M059J (cell line): ENCODE results near the gene CHCHD3. TPM values are rescaled to one million over a fixed set of nuclear protein-coding genes. Genes with fewer than 3 reads are reported as not detected.

Experiments
- DNase-seq: peaks from one replicate; pipeline ENCODE4 v3.0.0-alpha.2; 2012; ENCODE audit warnings: low read depth
- total RNA-seq: library from RNA; depleted of rRNA; stranded (reverse); fragments of >200 nt; shearing (Covaris generic); gene quantifications from 2 replicates; pipeline ENCODE4 v1.2.3, GENCODE V29; 2014; rRNA removed

The CHCHD3 gene
- 108 and 123 TPM in 2 replicates for total RNA-seq

DNA sequence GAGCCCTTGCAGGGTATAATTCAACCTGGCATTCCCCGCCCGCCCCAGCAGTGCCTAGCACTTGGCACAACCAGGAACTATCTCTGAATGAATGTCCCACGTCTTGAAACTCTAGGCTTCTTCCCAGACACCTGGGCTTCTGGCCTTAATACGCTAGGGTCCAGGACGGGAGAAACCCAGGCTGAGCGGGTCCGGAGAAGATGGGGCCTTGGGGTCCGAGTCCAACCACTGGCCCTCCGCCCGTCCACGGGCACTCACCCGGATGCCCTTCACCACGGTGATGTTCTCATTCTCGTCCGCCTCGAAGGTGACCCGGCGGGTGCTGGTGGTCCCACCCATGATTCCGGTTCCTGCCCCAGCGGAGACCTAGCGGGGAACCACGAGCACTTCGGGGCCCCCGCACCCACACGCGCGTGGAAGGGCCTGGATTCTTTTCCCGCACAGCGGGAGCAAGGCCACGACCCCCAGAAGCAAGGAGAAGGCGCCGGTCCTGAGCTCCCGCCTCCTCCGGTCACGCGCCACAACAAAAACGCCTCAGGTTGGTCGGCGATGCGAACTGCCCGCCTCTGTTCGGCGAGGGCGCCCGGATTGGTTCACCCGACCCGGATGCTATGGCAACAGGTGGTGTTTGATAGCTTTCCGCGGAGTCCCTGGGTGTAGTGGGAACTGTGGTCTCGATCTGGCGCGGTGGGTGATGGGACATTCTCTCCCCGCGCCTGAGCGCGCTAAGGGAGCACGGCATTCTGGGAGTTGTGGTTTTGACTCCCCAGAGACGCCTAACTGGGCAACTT lies at the start of gene CHCHD3:
TSS of gene CHCHD3 (minus strand) at position 492 of the 791 bp plus-strand sequence. CDS start at position 339, 153 bp downstream.
- peak; percentile 99 for DNase-seq

DNA sequence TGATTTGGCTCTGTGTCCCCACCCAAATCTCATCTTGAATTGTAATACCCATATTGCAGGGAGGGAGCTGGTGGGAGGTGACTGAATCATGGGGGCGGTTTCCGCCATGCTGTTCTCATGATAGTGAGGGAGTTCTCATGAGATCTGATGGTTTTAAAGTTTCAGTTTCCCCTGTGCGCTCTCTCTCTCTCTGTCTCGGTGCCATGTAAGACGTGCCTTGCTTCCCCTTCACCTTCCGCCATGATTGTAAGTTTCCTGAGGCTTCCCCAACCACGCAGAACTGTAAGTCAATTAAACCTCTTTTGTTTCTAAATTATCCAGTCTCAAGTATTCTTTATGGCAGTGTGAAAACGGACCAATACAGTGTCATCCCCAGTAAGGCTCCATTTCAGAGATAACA lies 48.3 kb upstream of the CHCHD3 start:
- DNase-seq, result no peak

GRCh38 chr7:133126422-133126821 lies 44.5 kb upstream of the CHCHD3 start:
- DNase-seq, result no peak

- DNase-seq, result no peak
Observed at GRCh38 chr7:133124974-133125373, 43.1 kb upstream of the CHCHD3 start.

GRCh38 chr7:133121175-133121844 lies 39.4 kb upstream of the CHCHD3 start:
- DNase-seq, result no peak

- no peak for DNase-seq
Observed at GRCh38 chr7:133119067-133119466, 37.2 kb upstream of the CHCHD3 start.

DNA sequence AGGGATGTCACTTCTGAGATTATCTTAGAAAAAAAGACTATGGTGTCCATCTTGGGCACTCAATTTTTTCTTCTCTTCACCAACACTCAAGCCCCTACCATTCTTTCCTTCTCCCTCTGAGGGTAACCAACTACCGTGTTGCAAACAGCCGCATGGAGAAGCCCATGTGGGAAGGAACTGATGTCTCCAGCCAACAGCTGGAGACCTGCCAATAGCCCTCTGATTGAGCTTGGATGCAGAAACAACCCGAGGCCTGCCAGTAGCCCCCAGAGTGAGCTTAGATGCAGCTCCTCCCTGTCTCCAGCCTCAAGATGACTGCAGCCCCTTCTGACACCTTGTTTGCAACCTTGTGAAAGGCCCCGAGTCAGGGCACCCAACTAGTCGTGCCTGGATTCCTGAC lies 36.4 kb upstream of the CHCHD3 start:
- DNase-seq, result no peak

DNA sequence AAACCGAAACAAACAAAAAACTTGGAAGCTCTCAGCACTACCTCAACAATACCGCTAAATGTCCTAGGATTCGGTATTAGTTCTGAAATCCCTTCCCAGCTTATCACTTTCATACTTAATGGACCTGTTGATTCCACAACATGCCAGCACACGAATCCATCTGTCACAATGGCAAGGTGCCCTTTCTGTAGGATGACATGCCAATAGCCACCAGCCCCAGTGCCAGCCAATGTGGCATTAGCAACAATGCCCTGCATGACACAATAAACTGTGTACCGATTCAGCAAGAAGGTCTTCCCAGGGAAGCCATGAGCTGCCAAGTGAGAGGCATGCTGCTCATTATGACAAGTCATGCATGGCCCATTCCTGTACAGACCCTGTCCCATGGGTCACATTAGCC lies 35.6 kb upstream of the CHCHD3 start:
- DNase-seq, result no peak

GRCh38 chr7:133115596-133115995 lies 33.7 kb upstream of the CHCHD3 start:
- no peak for DNase-seq

- DNase-seq, result no peak
Observed at GRCh38 chr7:133114519-133114918, 32.6 kb upstream of the CHCHD3 start.

GRCh38 chr7:133112976-133113375 lies 31.1 kb upstream of the CHCHD3 start:
- no peak for DNase-seq

DNA sequence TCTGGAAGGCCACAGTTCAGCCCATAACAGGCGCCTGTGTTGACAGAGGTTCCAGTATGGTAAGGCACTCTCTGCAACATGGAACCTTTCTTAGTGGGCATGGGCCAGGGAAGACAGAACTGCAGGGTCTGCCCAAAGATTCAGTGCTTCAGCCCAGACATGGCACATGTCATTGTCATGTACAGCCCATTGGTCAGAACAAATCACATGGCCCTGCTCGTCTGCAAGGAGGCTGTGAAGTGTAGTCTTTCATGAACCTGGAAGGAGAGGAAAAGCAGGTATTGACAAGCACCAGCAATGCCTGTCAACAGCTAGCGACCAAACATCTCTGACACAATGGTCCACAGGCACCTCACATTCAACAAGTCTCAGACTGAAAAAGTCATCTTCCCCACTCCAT lies 30.4 kb upstream of the CHCHD3 start:
- no peak for DNase-seq

DNA sequence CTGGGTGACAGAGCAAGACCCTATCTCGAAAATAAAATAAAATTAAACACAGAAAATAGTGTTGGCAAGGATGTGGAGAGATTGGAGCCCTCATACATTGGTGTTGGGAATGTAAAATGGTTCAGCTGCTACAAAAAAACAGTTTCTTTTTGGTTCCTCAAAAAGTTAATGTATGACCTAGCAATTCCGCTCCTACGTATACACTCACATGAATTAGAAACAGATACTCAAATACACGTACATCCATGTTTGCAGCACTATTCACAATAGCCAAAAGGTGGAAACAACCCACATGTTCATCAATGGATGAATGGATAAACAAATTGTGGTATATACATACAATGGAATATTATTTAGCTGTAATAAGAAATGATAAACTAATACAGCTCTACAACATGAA lies 28.4 kb upstream of the CHCHD3 start:
- DNase-seq, result no peak

DNA sequence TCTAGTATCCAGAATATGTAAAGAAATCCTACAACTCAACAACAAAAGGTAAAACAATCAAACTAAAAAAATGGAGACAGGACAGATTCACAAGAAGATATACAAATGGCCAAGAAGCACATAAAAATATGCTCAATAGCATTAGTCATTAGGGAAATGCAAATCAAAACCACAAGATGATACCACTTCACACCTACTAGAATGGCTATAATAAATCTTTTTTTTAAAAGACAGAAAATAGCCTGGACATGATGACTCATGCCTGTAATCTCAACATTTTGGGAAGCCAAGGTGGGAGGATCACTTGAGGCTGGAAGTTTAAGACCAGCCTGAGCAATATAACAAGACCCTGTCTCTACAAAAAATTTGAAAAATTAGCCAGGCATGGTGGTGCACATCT lies 27.9 kb upstream of the CHCHD3 start:
- DNase-seq, result peak; percentile 66

GRCh38 chr7:133108023-133108422 lies 26.1 kb upstream of the CHCHD3 start:
- no peak for DNase-seq

DNA sequence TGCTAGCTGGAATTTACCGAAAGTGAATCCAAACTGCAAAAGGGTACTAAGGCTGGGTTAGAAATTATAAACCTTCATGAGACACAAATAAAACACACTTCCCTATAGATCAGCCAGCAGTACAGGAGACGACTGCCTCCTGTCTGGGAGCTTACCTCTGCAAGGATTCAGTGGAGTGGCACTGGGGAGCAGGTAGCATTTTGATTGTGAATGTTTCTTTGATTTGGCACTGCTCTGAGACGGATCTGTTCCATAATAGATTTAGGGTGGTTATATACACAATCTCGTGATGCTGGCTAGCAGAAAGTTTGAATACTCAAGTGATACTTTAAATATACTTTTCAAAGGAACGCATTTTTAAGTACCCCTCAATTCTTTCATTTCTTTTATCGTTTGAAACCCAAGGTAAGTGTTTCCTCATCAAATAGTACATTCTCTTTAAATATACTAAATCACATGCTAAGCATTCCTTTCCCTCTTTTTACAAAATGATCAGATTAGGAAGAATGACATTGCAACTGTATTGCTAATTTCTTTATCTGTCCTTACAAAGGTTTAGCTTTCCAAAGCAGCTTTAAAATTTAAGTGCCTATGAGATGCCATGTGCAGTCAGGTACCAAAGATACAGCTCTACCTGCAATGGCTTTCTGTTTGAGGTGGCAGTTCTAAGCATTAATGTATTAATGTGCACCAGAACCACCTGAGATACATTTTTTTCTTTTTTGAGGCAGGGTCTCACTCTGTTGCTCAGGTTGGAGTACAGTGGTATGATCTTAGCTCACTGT lies 20.6 kb upstream of the CHCHD3 start:
- DNase-seq, result no peak

GRCh38 chr7:133099633-133100286 lies 17.9 kb upstream of the CHCHD3 start:
- no peak for DNase-seq

- peak; percentile 50 for DNase-seq
Observed at GRCh38 chr7:133095119-133095671, 13.3 kb upstream of the CHCHD3 start.

DNA sequence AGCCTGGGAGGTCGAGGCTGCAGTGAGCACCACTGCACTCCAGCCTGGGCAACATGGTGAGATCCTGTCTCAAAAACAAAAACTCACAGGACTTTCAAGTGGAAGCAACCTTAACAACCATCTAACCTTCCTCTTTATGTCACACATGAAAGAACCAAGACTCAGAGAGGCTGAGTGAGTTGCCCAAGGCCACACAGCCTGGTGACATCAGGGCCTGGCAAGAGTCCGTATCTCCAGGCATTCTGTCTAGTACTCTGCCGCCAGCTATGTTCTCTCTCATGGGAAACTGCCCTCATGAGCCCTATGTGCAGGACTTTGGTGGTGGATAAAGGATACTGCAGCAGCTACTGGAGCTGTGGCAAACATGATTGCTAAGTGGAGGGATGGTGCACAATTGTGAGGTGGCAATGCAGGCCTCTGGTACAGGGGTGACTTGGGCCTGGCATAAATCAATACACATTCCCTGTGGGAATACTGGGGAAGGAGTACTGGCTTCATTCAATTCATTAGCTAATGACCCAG lies 10.1 kb upstream of the CHCHD3 start:
- DNase-seq, result no peak

DNA sequence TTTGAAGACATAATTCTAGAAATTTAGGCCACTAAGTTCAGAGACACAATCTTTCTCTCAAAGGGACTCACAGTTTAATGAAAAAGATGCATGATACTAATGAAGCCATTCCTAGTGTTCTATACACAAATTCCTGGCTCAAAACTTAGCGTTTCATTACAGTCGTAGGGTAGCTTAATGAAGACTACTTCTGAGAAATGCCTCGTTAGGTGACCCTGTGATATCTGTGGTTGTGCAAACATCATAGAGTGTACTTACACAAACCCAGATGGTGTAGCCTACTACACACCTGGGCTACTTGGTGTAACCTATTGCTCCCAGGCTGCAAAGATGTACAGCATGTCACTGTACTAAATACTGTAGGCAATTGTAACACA lies 488 bp upstream of the CHCHD3 start:
- DNase-seq, result no peak

DNA sequence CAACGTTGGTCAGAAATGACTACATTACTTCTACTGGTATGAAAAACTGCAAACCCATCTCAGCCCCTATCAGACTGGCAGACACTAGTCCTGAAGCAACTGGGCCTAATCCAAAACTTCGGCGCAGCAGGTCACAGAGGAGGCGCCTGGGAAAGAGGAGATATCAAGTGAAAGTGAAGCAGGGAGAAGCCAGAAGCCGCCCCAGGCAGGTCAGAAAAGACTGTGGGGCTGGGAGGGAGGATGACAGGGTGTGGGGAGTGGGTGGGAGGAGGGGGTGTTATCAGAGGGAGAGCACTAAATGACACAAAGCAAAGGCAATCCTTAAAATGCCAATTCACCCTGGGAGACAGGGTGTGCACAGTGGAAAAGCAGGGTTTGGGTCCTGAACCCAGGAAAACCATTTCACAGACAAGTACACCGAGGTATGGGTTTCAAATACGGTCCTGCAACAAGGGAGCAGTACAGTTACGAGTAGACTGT lies 731 bp downstream of the CHCHD3 start:
- DNase-seq, result peak; percentile 46
